Hematopoietic multipotent progenitor cell treated with erythropoietin and hydrocortisone succinate and interleukin-3 and kit ligand, for 6 days (in vitro differentiated cells): ENCODE measurements around the gene PRSS56.

Source experiments
- DNase-seq: peaks from one replicate; pipeline ENCODE4 v3.0.0-alpha.2; 2015

Gene PRSS56

GRCh38 chr2:232519581-232520438, at the start of gene PRSS56:
Gene PRSS56 (plus strand): TSS chr2:232520388. CDS start chr2:232520599, 211 bp downstream.
- DNase-seq = no peak

- DNase-seq = peak; percentile 35
These were observed 46.7 kb upstream of the PRSS56 start for GRCh38 chr2:232473467-232473890.

GRCh38 chr2:232476045-232476444, 44.1 kb upstream of the PRSS56 start:
- no peak for DNase-seq

- DNase-seq = no peak
These were observed 43.4 kb upstream of the PRSS56 start for GRCh38 chr2:232476791-232477190.

- DNase-seq = no peak
These were observed 42.3 kb upstream of the PRSS56 start for GRCh38 chr2:232477751-232478510.

- no peak for DNase-seq
These were observed 41.4 kb upstream of the PRSS56 start for GRCh38 chr2:232478571-232479340.

GRCh38 chr2:232479341-232480200, 40.6 kb upstream of the PRSS56 start:
- no peak for DNase-seq

- DNase-seq = no peak
These were observed 39.7 kb upstream of the PRSS56 start for GRCh38 chr2:232480201-232481190.

GRCh38 chr2:232481322-232482140, 38.7 kb upstream of the PRSS56 start:
- DNase-seq = no peak

- DNase-seq = no peak
These were observed 37.6 kb upstream of the PRSS56 start for GRCh38 chr2:232482301-232483238.

- DNase-seq = no peak
These were observed 36.8 kb upstream of the PRSS56 start for GRCh38 chr2:232483311-232483922.

- DNase-seq = no peak
These were observed 36.1 kb upstream of the PRSS56 start for GRCh38 chr2:232483923-232484627.

- no peak for DNase-seq
These were observed 35.4 kb upstream of the PRSS56 start for GRCh38 chr2:232484628-232485347.

GRCh38 chr2:232485348-232485756, 34.8 kb upstream of the PRSS56 start:
- no peak for DNase-seq

- no peak for DNase-seq
These were observed 34.2 kb upstream of the PRSS56 start for GRCh38 chr2:232485757-232486557.
